ENCODE measurements around the gene ATRNL1. TPM values are rescaled to one million over a fixed set of nuclear protein-coding genes. Genes with fewer than 3 reads are reported as not detected.

Gene ATRNL1
- total RNA-seq, 2 donors from 2014 or later = 5.1 to 22.9 TPM

GRCh38 chr10:115593060-115593459, 499.9 kb downstream of the ATRNL1 start:
- 90% methylated on average over 2 of the region's 2 CpGs for WGBS
- Histone ChIP-seq H3K36me3 (no peaks in the 10 kb centered on the region), H3K27me3 (replicated peaks; ENCODE audit: insufficient read depth) (no peaks in the 10 kb centered on the region), H3K4me1 (replicated peaks) (no peaks in the 10 kb centered on the region), H3K4me3 (no peak overlapping the region), H3K9me3 (no peaks in the 10 kb centered on the region), H3K27ac (no peak overlapping the region)
- intact Hi-C loops (cut with DNase I) = no loop called here
- TF ChIP-seq POLR2A (IDR thresholded peaks at IDR 0.05) = no peak
- no peak for TF ChIP-seq POLR2AphosphoS5 (IDR thresholded peaks at IDR 0.05)
- TF ChIP-seq CTCF (IDR thresholded peaks at IDR 0.05) = no peak
- no peak for DNase-seq (ENCODE audit: low spot score)

GRCh38 chr10:115604627-115605026, 511.5 kb downstream of the ATRNL1 start:
- Histone ChIP-seq H3K27ac (no peak overlapping the region), H3K4me3 (no peak overlapping the region), H3K36me3 (no peaks in the 10 kb centered on the region), H3K27me3 (replicated peaks; ENCODE audit: insufficient read depth) (no peaks in the 10 kb centered on the region), H3K4me1 (replicated peaks) (no peaks in the 10 kb centered on the region), H3K9me3 (no peaks in the 10 kb centered on the region)
- TF ChIP-seq POLR2A (IDR thresholded peaks at IDR 0.05) (no peak), POLR2AphosphoS5 (IDR thresholded peaks at IDR 0.05) (no peak), CTCF (IDR thresholded peaks at IDR 0.05) (no peak)
- intact Hi-C loops (cut with DNase I) = no loop called here
- DNase-seq (ENCODE audit: low spot score) = no peak
- 58% methylated on average over 2 of the region's 2 CpGs for WGBS

GRCh38 chr10:115606086-115606485, 512.9 kb downstream of the ATRNL1 start:
- no peaks in the 10 kb centered on the region for H3K4me1 ChIP-seq (replicated peaks)
- TF ChIP-seq POLR2AphosphoS5 (IDR thresholded peaks at IDR 0.05) (no peak), POLR2A (IDR thresholded peaks at IDR 0.05) (no peak), CTCF (IDR thresholded peaks at IDR 0.05) (no peak)
- no peaks in the 10 kb centered on the region for H3K36me3 ChIP-seq
- H3K27me3 ChIP-seq (replicated peaks; ENCODE audit: insufficient read depth) = no peaks in the 10 kb centered on the region
- no peak for DNase-seq (ENCODE audit: low spot score)
- no peak overlapping the region for H3K4me3 ChIP-seq
- intact Hi-C loops (cut with DNase I) = no loop called here
- H3K27ac ChIP-seq = no peak overlapping the region
- H3K9me3 ChIP-seq = no peaks in the 10 kb centered on the region
- 63% methylated on average over 1 of the region's 1 CpG for WGBS

GRCh38 chr10:115606741-115607140, 513.6 kb downstream of the ATRNL1 start:
- TF ChIP-seq CTCF (IDR thresholded peaks at IDR 0.05) = no peak
- TF ChIP-seq POLR2AphosphoS5 (IDR thresholded peaks at IDR 0.05) = no peak
- TF ChIP-seq POLR2A (IDR thresholded peaks at IDR 0.05) = no peak
- 64% methylated on average over 4 of the region's 4 CpGs for WGBS
- Histone ChIP-seq H3K4me3 (no peak overlapping the region), H3K36me3 (no peaks in the 10 kb centered on the region), H3K4me1 (replicated peaks) (no peaks in the 10 kb centered on the region), H3K27me3 (replicated peaks; ENCODE audit: insufficient read depth) (no peaks in the 10 kb centered on the region), H3K9me3 (no peaks in the 10 kb centered on the region), H3K27ac (no peak overlapping the region)
- intact Hi-C loops (cut with DNase I) = no loop called here
- DNase-seq (ENCODE audit: low spot score) = no peak

GRCh38 chr10:115624448-115624847, 531.3 kb downstream of the ATRNL1 start:
- WGBS = 60% methylated on average over 4 of the region's 4 CpGs

More at GRCh38 chr10:115624448-115624847, 531.3 kb downstream of the ATRNL1 start:
- DNase-seq (ENCODE audit: low spot score) = no peak
- Histone ChIP-seq H3K4me3 (no peak overlapping the region), H3K27me3 (replicated peaks; ENCODE audit: insufficient read depth) (no peaks in the 10 kb centered on the region), H3K9me3 (no peaks in the 10 kb centered on the region), H3K27ac (no peak overlapping the region), H3K36me3 (no peaks in the 10 kb centered on the region), H3K4me1 (replicated peaks) (no peaks in the 10 kb centered on the region)
- no peak for TF ChIP-seq CTCF (IDR thresholded peaks at IDR 0.05)
- no peak for TF ChIP-seq POLR2AphosphoS5 (IDR thresholded peaks at IDR 0.05)
- TF ChIP-seq POLR2A (IDR thresholded peaks at IDR 0.05) = no peak
- intact Hi-C loops (cut with DNase I) = no loop called here

Data from prostate gland (tissue), 2 donors.